GM13976 (cell line): Measurements from ENCODE around the gene DGKB.

Source experiments
- DNase-seq: peaks from one replicate; pipeline ENCODE4 v3.0.0; 2012; ENCODE audit warnings: low spot score
- CTCF ChIP-seq: IDR thresholded peaks from 2 replicates; pipeline ENCODE4 v1.5.1; 2012; ENCODE audit warnings: borderline replicate concordance, mild to moderate bottlenecking; ENCODE audit not compliant: insufficient read depth; ENCODE audit errors: extremely low read depth, missing control alignments, control extremely low read depth
- in situ Hi-C: fragments of 300-500 bp; cut with MboI; formaldehyde crosslinking; loops from one replicate; pipeline ENCODE4 v1.12.0; 2022; ENCODE audit warnings: low sequenced_read_pairs, mixed read lengths, inconsistent platforms; ENCODE audit not compliant: unreplicated experiment

The DGKB gene

GRCh38 chr7:14242175-14242574 lies 660.4 kb downstream of the DGKB start:
- DNase-seq = no peak
- in situ Hi-C loops = no loop called here
- no peak for TF ChIP-seq CTCF

GRCh38 chr7:14236834-14237233 lies 665.7 kb downstream of the DGKB start:
- no peak for TF ChIP-seq CTCF
- in situ Hi-C loops = no loop called here
- DNase-seq = no peak

- no peak for TF ChIP-seq CTCF
- no peak for DNase-seq
- in situ Hi-C loops = no loop called here
These were observed 667.5 kb downstream of the DGKB start for GRCh38 chr7:14235056-14235455.

- DNase-seq = no peak
- in situ Hi-C loops = no loop called here
- TF ChIP-seq CTCF = no peak
These were observed 668.6 kb downstream of the DGKB start for GRCh38 chr7:14233868-14234369.

GRCh38 chr7:14233076-14233867 lies 669.3 kb downstream of the DGKB start:
- TF ChIP-seq CTCF = no peak
- in situ Hi-C loops = no loop called here

GRCh38 chr7:14229047-14229446 lies 673.5 kb downstream of the DGKB start:
- in situ Hi-C loops = no loop called here
- no peak for DNase-seq

More at GRCh38 chr7:14233076-14233867, 669.3 kb downstream of the DGKB start:
- no peak for DNase-seq

More at GRCh38 chr7:14229047-14229446, 673.5 kb downstream of the DGKB start:
- TF ChIP-seq CTCF = no peak
